ENCODE measurements around the gene NTM.
"Not testable (repeated sequence)": the region's sequence is repeated elsewhere in the genome, so short reads cannot be mapped to it uniquely, and the experiment has no call there.

NTM gene

DNA sequence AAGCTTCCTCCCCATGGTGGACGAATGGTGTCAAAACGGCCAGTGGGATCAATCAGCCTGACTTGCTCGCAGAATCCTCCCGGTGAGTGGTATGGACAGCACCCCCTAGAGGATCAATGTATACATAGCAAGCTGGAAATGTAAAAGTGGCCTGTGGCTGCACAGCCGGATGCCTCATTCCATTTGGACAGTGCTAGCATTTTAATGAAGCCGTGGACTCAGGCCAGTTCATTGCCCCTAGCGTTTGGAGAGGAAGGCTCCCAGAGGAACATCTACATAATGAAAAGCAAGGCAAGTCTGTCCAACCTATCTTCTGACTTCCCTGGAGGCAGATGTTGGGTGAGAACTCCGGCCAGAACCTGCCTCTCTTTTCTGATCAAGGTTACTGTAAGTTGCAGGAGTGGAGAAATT, 942.3 kb downstream of the NTM start:
- DNase-seq (ENCODE audit: low read depth): no peak

DNA sequence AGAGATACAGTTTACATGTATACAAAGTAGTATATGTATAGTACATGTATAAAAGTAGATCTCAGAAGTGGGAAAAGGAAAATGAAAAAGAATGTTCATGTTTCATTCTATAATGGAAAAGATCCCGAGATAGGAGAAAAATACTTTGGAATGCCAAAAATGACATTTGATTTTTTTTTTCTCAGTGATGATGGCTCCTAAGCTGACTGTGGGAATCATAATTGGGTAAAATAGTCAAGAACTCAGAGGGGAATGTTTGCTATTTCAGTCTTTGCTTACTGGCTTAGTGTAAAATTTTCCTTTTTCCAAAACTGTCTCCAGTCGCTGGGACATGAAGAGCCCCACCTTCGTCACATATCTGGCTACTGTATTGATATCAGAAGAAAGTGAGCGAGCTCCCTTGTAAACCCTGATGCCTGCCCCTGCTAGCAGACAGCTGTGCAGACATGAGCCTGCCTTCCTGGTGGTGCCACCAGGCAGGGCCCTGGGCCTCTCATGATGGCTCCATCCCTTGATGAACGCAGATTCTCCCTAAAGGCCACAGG, 944.6 kb downstream of the NTM start:
- no peak for DNase-seq (ENCODE audit: low read depth)

DNA sequence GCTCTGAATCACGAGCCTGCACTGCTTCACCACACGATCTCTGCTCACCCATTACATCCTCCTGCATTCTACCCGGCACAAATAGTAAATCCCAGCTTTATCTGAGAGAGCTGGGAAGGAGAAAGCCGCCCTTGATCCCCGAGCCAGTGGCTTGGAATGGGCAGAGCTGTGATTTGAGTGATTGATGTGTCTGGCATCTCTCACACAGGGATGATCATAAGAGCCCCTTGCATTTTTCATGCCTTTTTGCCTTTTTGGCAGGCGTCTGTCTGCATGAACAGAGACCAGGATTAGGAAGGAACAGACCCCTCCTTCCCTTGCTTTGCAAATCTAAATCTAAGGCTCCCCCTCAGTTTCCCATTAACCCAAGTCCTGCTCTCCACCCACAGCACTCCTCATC, 945.3 kb downstream of the NTM start:
- DNase-seq (ENCODE audit: low read depth): no peak

- peak; percentile 9 for DNase-seq (ENCODE audit: low read depth)
Measured at GRCh38 chr11:132318421-132319157, 948.2 kb downstream of the NTM start.

GRCh38 chr11:132319419-132319818, 949.0 kb downstream of the NTM start:
- not testable (repeated sequence) for DNase-seq (ENCODE audit: low read depth)

GRCh38 chr11:132330515-132330914, 960.1 kb downstream of the NTM start:
- DNase-seq (ENCODE audit: low read depth): no peak

DNA sequence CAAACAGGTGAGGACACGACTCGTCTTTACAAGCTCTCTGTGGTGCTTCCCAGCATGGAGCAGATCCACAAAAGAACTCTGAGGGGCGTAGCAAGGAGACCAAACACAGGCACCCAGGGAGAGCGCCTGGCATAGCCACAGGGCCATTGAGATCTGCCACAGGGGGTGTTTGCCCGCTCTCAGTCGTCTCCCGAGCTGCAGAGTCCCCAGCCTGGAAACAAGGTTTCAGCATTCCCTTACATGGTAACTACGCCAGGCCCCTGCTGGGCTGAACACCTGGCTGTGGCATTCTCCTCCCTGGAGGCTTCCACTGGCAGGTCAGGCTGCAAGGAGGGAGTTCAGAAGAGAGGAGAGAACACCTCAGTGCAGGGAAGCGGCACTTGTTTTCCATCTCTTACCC, 962.1 kb downstream of the NTM start:
- DNase-seq (ENCODE audit: low read depth): no peak

GRCh38 chr11:132334769-132335280, 964.4 kb downstream of the NTM start:
- DNase-seq (ENCODE audit: low read depth): no peak

DNA sequence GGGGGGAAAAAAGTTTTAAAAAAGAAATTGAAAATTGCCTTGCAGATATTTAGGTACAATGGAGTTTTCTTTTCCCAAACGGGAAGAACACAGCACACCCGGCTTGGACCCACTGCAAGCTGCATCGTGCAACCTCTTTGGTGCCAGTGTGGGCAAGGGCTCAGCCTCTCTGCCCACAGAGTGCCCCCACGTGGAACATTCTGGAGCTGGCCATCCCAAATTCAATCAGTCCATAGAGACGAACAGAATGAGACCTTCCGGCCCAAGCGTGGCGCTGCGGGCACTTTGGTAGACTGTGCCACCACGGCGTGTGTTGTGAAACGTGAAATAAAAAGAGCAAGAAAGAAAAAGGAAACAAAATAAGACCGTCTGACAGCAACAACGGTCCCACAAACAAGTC, 964.9 kb downstream of the NTM start:
- no peak for DNase-seq (ENCODE audit: low read depth)

- DNase-seq (ENCODE audit: low read depth): no peak
Measured at GRCh38 chr11:132336781-132337535, 966.5 kb downstream of the NTM start.

GRCh38 chr11:132337819-132338416, 967.5 kb downstream of the NTM start:
- no peak for DNase-seq (ENCODE audit: low read depth)

DNA sequence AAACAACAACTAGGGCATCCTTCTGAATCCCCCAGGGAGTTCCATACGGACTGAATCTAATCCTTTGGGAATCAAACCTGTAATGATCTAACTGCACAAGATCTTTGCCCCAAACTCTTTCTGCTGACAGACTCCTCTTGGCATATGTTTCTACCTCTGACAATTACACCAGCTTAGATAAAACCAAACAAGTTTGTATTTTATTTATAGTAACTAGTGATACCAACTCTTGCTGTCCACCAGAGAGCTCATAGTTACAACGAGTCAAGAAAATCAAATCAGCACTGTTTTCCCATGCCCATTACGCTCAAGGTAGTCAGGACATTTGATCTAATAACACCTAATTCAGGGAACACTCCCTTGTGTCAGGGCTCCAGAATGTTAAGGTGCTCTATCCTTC, 972.0 kb downstream of the NTM start:
- DNase-seq (ENCODE audit: low read depth): no peak

GRCh38 chr11:132343445-132344175, 973.2 kb downstream of the NTM start:
- no peak for DNase-seq (ENCODE audit: low read depth)

- DNase-seq (ENCODE audit: low read depth): no peak
Measured at GRCh38 chr11:132346558-132347148, 976.2 kb downstream of the NTM start.

GRCh38 chr11:132347156-132348090, 977.0 kb downstream of the NTM start:
- no peak for DNase-seq (ENCODE audit: low read depth)

- peak; percentile 13 for DNase-seq (ENCODE audit: low read depth)
Measured at GRCh38 chr11:132349811-132350733, 979.7 kb downstream of the NTM start.

- DNase-seq (ENCODE audit: low read depth): no peak
Measured at GRCh38 chr11:132351050-132351449, 980.6 kb downstream of the NTM start.

GRCh38 chr11:132352497-132352896, 982.1 kb downstream of the NTM start:
- no peak for DNase-seq (ENCODE audit: low read depth)

- no peak for DNase-seq (ENCODE audit: low read depth)
Measured at GRCh38 chr11:132353255-132353654, 982.8 kb downstream of the NTM start.
